Type B pancreatic cell (in vitro differentiated cells): ENCODE data around the gene BCL6B. TPM values are rescaled to one million over a fixed set of nuclear protein-coding genes. Genes with fewer than 3 reads are reported as not detected.

Experiments used
- DNase-seq: peaks from one replicate; pipeline ENCODE4 v3.0.0; 2021; ENCODE audit warnings: mixed read lengths; ENCODE audit not compliant: unreplicated experiment; ENCODE audit errors: extremely low spot score
- H3K27ac Mint-ChIP-seq: 2 replicates; pipeline ENCODE4 v1.8.0; 2021; ENCODE audit warnings: mild to moderate bottlenecking, mixed read lengths
- H3K27me3 Mint-ChIP-seq: 2 replicates; pipeline ENCODE4 v1.8.0; 2021; ENCODE audit warnings: mixed read lengths
- H3K36me3 Mint-ChIP-seq: 2 replicates; pipeline ENCODE4 v1.8.0; 2021; ENCODE audit warnings: mixed read lengths
- H3K4me1 Mint-ChIP-seq: one replicate; pipeline ENCODE4 v1.8.0; 2021; ENCODE audit warnings: mixed read lengths; ENCODE audit not compliant: unreplicated experiment
- H3K4me3 Mint-ChIP-seq: 2 replicates; pipeline ENCODE4 v1.8.0; 2021; ENCODE audit warnings: mild to moderate bottlenecking, mixed read lengths
- H3K9me3 Mint-ChIP-seq: 2 replicates; pipeline ENCODE4 v1.8.0; 2021; ENCODE audit warnings: mixed read lengths
- CTCF ChIP-seq: fragments of 200-600 bp; sonication (generic); conservative IDR thresholded peaks from 2 replicates; pipeline ENCODE4 v1.5.0; 2021; ENCODE audit warnings: antibody characterized with exemption, mild to moderate bottlenecking
- total RNA-seq: library from RNA; stranded (reverse); gene quantifications from 2 replicates; pipeline ENCODE4 v1.2.1, GENCODE V29; 2021; ENCODE audit warnings: low replicate concordance

Gene BCL6B
- total RNA-seq, 1 donor from 2014 or later: not detected

- no peak for DNase-seq
- H3K27me3 Mint-ChIP-seq: peaks cover 23% of the 10 kb centered on the region
- no peaks in the 10 kb centered on the region for H3K36me3 Mint-ChIP-seq
- H3K9me3 Mint-ChIP-seq: peaks cover 6% of the 10 kb centered on the region
- H3K27ac Mint-ChIP-seq: no peak overlapping the region
- no peak overlapping the region for H3K4me3 Mint-ChIP-seq
- no peak for TF ChIP-seq CTCF
- H3K4me1 Mint-ChIP-seq: peaks cover 4% of the 10 kb centered on the region
These were observed 44.3 kb downstream of the BCL6B start for GRCh38 chr17:7067198-7067597.

- TF ChIP-seq CTCF: no peak
- Mint-ChIP-seq H3K9me3 (peaks cover 6% of the 10 kb centered on the region), H3K4me1 (no peaks in the 10 kb centered on the region), H3K27ac (no peak overlapping the region), H3K36me3 (no peaks in the 10 kb centered on the region), H3K27me3 (peaks cover 25% of the 10 kb centered on the region), H3K4me3 (no peak overlapping the region)
- DNase-seq: no peak
These were observed 45.4 kb downstream of the BCL6B start for GRCh38 chr17:7068268-7068667.

GRCh38 chr17:7070712-7071111, 47.9 kb downstream of the BCL6B start:
- peaks cover 22% of the 10 kb centered on the region for H3K27me3 Mint-ChIP-seq
- no peak for TF ChIP-seq CTCF
- H3K27ac Mint-ChIP-seq: no peak overlapping the region
- DNase-seq: no peak
- peaks cover 6% of the 10 kb centered on the region for H3K9me3 Mint-ChIP-seq
- H3K4me3 Mint-ChIP-seq: no peak overlapping the region
- no peaks in the 10 kb centered on the region for H3K4me1 Mint-ChIP-seq
- H3K36me3 Mint-ChIP-seq: no peaks in the 10 kb centered on the region

- Mint-ChIP-seq H3K4me3 (no peak overlapping the region), H3K36me3 (no peaks in the 10 kb centered on the region), H3K27me3 (peaks cover 17% of the 10 kb centered on the region), H3K9me3 (peaks cover 6% of the 10 kb centered on the region), H3K4me1 (no peaks in the 10 kb centered on the region), H3K27ac (no peak overlapping the region)
- no peak for DNase-seq
- TF ChIP-seq CTCF: no peak
These were observed 49.6 kb downstream of the BCL6B start for GRCh38 chr17:7072406-7072805.

GRCh38 chr17:7074931-7075330, 52.1 kb downstream of the BCL6B start:
- no peak for TF ChIP-seq CTCF
- Mint-ChIP-seq H3K27ac (no peak overlapping the region), H3K4me3 (no peak overlapping the region), H3K27me3 (peaks cover 24% of the 10 kb centered on the region), H3K4me1 (no peaks in the 10 kb centered on the region), H3K9me3 (no peaks in the 10 kb centered on the region), H3K36me3 (no peaks in the 10 kb centered on the region)
- no peak for DNase-seq

GRCh38 chr17:7077911-7078546, 55.2 kb downstream of the BCL6B start:
- H3K4me1 Mint-ChIP-seq: no peaks in the 10 kb centered on the region
- H3K27ac Mint-ChIP-seq: no peak overlapping the region
- H3K9me3 Mint-ChIP-seq: no peaks in the 10 kb centered on the region
- DNase-seq: no peak
- no peak for TF ChIP-seq CTCF
- H3K4me3 Mint-ChIP-seq: no peak overlapping the region
- H3K36me3 Mint-ChIP-seq: no peaks in the 10 kb centered on the region
- peaks cover 13% of the 10 kb centered on the region for H3K27me3 Mint-ChIP-seq
